CD4-positive, alpha-beta T cell treated with Interleukin-15 for 4 hours (primary cell): Measurements from ENCODE around the gene DHDH.
"Not testable (repeated sequence)": the region's sequence is repeated elsewhere in the genome, so short reads cannot be mapped to it uniquely, and the experiment has no call there.

Experiments used
- DNase-seq: peaks from one replicate; pipeline ENCODE4 v3.0.0-alpha.2; 2020; ENCODE audit warnings: low spot score

DHDH gene

DNA sequence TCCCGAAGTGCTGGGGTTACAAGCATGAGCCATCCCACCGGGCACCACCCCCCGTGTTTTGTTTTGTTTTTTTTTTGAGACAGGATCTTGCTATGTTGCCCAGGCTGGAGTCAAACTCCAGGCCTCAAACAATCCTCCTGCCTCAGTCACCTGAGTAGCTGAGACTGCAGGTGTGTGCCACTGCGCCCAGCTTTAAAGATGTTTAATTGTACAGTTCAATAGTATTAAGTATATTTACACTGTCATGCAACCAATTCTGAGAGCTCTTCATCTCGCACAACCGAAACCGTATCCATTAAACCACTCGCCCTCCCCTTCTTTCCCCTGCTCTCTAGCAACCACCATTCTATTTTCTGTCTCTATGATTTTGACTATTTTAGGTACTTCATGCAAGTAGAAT lies 17.7 kb upstream of the DHDH start:
- DNase-seq, result no peak

DNA sequence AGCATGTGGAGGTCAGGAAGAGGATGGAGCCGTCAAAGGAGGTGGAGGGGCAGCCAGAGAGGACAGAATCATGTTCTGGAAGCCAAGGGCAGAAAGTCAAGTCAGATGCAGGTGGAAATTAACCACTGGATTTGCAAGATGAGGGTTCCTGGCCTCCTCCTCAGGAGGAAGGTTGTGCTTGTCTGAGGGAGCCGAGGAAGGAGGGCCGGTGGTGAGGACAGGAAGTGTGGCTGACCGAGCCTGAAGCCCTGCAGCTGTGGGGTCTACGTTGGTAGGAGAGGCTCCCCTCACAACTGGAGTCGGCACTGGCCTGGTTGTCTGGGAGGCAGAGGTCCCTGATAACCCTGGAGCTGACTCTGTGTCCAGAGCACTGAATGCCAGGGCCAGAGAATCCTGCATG lies 15.4 kb upstream of the DHDH start:
- DNase-seq, result no peak

GRCh38 chr19:48918801-48919247 lies 14.7 kb upstream of the DHDH start:
- DNase-seq, result no peak

DNA sequence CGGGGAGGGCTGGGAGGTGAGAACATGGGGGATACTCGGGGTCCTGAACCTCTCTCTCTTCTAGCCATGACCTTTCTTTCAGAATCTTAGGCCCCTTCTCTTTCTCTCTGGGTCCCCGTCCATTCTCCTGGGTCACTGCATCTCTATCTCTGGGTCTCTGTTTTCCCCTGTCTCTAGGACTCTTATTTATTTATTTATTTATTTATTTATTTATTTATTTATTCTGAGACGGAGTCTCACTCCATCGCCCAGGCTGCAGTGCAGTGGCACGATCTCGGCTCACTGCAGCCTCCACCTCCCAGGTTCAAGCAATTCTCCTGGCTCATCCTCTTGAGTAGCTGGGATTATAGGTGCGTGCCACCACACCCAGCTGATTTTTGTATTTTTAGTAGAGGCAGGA lies 14.2 kb upstream of the DHDH start:
- DNase-seq, result not testable (repeated sequence)

GRCh38 chr19:48920949-48921348 lies 12.6 kb upstream of the DHDH start:
- DNase-seq, result no peak

DNA sequence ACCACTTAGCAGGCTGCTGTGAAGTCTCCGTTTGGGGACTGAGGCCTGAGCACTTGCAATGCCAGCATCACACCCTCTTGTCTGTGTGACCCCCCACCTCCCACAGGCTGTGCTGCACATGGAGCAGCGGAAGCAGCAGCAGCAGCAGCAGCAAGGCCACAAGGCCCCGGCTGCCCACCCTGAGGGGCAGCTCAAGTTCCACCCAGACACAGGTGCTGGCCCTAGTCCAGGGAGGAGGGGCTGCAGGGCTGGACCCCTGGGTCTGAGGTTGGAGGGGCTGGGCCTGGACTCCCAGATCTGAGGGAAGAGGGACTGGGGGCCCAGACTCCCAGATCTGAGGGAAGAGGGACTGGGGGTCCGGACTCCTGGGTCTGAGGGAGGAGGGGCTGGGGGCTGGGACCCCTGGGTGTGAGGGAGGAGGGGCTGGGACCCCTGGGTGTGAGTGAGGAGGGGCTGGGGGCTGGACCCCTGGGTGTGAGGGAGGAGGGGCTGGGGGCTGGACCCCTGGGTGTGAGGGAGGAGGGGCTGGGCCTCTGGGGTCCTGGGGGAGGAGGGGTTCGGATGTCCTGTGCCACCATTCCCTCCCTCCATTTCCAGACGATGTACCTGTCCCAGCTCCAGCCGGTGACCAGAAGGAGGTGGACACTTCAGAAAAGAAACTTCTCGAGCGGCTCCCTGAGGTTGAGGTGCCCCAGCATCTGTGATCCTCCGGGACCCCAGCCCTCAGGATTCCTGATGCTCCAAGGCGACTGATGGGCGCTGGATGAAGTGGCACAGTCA lies 11.6 kb upstream of the DHDH start:
- no peak for DNase-seq

DNA sequence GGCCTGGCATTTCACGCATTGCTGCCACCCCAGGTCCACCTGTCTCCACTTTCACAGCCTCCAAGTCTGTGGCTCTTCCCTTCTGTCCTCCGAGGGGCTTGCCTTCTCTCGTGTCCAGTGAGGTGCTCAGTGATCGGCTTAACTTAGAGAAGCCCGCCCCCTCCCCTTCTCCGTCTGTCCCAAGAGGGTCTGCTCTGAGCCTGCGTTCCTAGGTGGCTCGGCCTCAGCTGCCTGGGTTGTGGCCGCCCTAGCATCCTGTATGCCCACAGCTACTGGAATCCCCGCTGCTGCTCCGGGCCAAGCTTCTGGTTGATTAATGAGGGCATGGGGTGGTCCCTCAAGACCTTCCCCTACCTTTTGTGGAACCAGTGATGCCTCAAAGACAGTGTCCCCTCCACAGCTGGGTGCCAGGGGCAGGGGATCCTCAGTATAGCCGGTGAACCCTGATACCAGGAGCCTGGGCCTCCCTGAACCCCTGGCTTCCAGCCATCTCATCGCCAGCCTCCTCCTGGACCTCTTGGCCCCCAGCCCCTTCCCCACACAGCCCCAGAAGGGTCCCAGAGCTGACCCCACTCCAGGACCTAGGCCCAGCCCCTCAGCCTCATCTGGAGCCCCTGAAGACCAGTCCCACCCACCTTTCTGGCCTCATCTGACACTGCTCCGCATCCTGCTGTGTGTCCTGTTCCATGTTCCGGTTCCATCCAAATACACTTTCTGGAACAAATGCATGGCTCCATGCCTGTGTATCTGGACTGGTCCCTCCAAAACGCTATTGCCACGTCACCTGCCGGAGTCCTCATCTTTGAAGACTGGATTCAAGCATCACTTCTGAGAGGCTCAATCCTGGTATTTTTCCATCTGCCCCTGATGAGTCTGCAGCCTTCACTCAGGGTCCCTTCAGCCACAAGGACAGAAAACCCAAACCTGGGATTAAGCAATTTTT lies 10.7 kb upstream of the DHDH start:
- no peak for DNase-seq

DNA sequence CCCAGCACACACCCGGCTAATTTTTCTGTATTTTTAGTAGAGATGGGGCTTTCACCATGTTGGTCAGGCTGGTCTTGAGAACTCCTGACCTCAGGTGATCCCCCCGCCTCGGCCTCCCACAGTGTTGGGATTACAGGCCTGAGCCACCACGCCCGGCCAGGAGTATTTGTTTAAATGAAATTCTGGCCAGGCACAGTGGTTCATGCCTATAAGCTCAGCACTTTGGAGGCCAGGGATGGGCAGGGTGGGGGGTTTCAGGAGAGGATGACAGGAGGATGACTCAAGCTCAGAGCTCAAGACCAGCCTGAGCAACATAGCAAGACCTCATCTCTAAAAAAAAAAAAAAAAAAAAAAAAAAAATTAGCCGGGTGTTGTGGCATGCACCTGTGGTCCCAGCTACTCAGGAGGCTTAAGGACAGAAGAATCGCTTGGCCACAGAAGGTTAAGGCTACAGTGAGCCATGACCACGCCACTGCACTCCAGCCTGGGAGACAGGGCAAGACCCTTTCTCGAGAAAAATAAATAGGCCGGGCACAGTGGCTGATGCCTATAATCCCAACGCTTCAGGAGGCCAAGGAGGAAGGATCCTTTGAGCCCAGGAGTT lies 8.2 kb upstream of the DHDH start:
- DNase-seq, result no peak

GRCh38 chr19:48925890-48926289 lies 7.6 kb upstream of the DHDH start:
- DNase-seq, result not testable (repeated sequence)

DNA sequence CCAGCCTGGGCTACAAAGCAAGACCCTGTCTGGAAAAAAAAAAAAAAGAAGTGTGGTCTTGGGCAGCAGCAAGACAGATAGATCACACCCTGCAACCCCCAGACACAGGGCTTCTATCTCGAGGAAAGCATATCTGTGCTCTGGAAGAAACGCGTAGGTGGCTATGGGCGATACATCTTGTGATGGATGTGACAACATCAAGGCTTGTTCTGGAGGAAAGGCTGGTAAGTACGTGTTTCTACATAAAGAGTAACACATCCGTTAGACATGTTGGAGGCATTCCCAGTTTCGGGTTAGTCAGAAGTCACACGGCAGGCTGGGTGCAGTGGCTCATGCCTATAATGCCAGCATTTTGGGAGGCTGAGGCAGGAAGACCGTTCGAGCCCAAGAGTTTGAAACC lies 6.6 kb upstream of the DHDH start:
- peak; percentile 6 for DNase-seq

DNA sequence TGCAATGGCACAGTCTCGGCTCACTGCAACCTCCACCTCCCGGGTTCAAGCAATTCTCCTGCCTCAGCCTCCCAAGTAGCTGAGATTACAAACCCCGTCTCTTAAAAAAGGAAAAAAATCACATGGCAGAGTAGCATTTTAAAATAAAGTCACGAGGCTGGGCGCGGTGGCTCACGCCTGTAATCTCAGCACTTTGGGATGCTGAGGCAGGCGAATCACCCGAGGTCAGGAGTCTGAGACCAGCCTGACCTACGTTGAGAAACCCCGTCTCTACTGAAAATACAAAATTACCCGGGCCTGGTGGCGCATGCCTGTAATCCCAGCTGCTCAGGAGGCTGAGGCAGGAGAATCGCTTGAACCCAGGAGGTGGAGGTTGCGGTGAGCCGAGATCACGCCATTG lies 5.8 kb upstream of the DHDH start:
- DNase-seq, result not testable (repeated sequence)

GRCh38 chr19:48928164-48929025 lies 5.1 kb upstream of the DHDH start:
- no peak for DNase-seq

DNA sequence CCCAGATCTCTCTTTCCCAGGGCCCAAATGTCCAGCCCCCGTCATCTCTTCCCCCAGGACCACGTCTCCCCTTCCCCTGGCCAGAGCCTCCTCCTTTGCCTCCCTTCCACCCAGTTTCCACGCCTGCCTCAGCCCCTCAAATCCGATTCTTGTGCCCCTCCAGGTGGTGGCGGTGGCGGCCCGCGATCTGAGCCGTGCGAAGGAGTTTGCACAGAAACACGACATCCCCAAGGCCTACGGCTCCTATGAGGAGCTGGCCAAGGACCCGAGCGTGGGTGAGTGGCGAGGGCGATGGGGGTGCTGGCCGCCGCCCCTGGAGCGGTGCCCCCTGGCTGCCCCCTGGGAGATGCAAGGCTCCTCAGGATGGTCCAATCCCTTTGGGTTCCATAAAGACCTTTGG lies 1.3 kb downstream of the DHDH start:
- no peak for DNase-seq

DNA sequence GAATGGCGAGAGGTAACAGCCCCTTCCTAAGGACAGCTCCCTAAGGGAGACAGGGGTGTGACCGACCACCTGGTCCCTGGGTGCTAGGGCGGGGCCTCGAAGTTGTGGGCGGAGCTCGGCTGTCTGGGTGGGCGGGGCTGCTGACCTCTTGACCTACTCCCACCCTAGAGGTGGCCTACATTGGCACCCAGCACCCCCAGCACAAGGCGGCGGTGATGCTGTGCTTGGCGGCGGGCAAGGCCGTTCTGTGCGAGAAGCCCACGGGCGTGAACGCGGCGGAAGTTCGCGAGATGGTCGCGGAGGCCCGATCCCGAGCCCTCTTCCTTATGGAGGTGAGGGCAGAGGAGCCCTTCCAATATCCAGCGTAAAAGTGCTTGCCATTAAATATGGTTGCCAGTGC lies 2.4 kb downstream of the DHDH start:
- no peak for DNase-seq

DNA sequence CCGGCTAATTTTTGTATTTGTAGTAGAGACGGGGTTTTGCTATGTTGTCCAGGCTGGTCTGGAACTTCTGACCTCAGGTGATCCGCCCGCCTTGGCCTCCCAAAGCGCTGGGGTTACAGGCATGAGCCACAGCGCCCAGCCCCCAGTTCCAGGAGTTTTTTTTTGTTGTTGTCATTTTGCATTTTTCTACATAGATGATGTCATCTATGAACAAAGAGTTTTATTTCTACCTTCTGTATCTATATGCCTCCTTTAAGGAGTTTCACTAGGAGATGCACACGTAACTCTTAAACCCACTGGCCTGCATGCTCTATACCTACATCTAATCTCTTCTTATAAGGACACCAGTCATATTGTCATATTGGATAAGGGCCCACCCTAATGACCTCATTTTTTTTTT lies 4.8 kb downstream of the DHDH start:
- no peak for DNase-seq

DNA sequence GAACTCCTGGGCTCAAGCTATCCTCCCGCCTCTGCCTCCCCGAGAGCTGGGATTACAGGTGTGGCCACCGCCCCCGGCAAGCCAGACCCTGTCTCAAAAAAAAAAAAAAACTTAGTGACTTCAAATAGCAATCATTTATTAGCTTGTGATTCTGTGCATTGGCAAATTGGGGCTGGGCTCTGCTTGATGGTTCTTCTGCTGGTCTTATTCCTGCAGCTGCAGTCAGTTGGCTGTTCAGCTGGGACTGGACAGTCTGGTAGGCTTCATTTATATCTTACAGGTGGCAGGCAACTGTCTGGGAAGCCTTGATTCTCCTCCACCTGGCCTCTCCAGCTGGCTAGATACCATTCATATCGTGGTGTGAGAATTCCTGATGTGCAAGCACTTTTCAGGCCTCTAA lies 7.4 kb downstream of the DHDH start:
- no peak for DNase-seq

DNA sequence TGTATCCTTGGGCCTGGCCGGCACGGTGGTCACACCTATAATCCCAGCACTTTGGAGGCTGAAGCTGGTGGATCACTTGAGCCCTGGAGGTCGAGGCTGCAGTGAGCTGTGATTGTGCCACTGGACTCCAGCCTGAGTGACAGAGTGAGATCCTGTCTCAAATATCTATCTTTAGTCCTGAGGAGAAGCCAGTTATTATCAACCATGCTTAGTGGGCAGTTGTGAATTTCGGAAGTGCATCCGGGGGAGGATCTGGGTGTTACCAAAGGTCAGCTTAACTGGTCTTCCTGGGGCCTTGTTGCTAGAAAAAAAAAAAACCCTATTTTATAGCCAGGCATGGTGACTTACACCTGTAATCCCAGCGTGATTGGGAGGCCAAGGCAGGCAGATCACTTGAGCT lies 9.6 kb downstream of the DHDH start:
- DNase-seq, result no peak

DNA sequence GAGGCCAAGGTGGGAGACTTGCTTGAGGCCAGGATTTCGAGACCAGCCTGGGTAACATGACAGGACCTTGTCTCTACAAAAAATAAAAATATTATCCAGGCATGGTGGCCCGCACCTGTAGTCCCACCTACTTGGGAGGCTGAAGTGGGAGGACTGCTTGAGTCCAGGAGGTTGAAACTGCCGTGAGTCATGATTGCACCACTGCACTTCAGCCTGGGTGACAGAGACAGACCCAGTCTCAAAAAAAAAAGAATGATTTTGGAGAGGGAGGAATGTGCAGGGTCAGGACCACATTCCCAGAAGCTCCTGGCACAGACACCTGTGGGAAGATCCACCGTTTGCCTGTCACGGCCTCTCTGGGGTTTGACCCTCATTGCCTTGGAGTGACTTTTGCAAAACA lies 11.9 kb downstream of the DHDH start:
- DNase-seq, result no peak

DNA sequence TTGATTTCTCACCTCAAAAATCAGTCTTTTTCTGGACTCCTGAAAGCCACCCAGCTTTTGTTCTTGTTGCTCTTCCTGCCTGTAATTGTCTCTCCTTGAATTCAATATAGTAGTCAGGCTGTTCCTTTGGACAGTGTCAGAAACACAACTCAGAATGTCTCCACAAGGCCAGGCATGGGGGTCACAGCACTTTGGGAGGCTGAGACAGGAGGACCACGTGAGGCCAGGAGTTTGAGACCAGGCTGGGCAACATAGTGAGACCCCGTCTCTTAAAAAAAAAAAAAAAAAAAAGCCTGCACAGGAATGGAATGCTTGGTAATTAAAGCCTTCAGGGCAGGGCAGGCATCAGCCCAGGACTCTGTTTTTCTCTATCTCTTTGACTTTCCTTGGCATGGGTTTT lies 12.3 kb downstream of the DHDH start:
- DNase-seq, result no peak

DNA sequence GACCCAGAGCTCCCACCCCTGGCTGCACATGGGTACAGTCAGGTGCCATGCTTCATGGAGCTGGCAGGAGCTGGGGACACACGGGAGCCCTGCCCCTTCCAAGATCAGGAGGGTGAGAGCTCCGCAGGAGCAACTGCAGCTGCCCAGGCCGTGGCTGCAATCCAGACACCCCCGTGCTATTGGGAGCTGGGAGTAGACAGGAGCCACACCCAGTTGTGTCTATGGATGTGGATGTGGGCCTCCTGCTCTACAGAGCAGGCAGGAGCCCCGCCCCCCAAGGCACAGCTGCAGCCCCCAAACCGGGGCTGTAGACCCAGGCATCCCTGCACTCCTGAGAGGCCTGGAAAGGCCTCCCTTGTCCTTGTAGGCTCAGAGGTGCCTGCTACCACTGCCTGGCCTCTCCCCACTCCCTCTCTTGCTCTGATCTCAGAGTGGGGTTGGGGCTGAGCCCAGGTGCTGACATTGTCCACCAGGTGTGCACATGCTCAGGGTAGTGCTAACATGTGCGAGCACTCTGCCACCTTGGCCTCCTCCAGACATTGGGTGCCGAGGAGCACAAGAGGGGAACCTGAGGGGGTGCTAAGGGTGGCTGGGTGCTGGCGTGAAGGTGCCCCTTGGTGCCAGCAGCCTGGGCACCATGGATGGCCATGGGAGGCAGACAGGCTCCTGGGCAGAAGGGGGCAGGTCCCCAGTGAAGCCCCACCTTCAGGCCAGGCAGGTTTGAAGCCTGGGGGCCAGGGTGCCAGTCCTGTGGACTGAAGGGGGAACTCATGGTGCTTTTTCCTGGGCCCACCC lies 13.2 kb downstream of the DHDH start:
- DNase-seq, result no peak

GRCh38 chr19:48947258-48947542 lies 13.7 kb downstream of the DHDH start:
- DNase-seq, result no peak
